Stimulated activated CD8-positive, alpha-beta memory T cell treated with anti-CD3 and anti-CD28 coated beads, Interleukin-12 subunit alpha, Interleukin-12 subunit beta, amount 100 ng/mL, for 4 hours (primary cell): ENCODE data around the gene NAA10.
A peak's percentile ranks its signal among the peaks of the same experiment; 100 is the strongest.
"Not testable (repeated sequence)": the region's sequence is repeated elsewhere in the genome, so short reads cannot be mapped to it uniquely, and the experiment has no call there.

Source experiments
- DNase-seq: peaks from one replicate; pipeline ENCODE4 v3.0.0-alpha.2; 2020; ENCODE audit warnings: low read depth

Gene NAA10

DNA sequence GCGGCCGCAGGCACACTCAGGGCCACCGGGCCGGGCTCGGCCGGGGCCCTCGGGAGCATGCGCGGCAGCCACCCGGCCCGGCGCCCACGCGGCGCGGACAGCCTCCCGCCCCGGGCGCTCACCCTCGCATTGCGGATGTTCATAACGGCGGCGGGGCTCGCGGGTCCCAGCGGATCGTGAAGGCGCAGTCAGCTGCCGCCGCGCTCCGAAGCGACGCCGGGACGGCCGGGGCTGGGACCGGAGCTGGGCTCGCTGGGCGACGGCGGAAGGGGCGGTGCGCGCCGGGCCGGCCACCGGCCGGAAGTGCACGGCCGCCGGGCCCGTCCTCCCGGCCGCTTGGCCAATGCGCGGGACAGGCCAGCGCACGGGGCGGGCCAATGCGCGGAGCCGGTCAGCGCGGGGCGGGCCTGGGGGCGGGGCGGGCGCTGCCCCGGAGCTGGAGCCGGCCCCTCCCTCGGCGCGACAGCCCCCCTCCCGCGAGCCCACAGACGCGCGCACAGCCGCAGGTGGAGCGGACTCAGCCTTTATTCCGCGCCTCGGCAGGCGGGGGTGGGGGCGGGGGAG lies at the start of gene NAA10:
NAA10 (minus strand) TSS at position 276 of the 564 bp plus-strand sequence; CDS start at position 143, 133 bp downstream.
- DNase-seq = peak; percentile 58

DNA sequence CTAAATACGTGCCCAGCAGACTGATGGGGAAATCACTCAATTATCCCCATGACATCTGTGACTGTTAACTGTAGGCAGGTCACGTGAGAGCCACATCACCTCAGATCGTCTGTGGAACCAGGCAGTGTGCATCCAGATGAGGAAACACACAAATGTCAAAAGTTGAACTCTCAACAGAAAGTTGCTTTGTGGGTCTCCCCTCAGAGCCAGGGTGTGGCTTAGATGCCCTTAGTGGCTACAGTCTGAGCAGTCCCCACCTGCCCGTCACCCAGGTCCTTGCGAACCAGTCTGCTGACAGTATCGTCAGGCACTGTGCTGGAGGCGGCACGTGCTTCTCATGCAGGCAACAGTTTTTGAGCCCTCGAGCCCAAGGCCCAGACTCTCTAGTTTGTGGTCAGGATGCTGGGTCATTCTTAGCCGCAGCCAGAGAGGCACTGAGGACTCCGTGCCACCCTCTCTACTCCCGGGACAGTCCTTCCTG lies 48.5 kb upstream of the NAA10 start:
- no peak for DNase-seq

DNA sequence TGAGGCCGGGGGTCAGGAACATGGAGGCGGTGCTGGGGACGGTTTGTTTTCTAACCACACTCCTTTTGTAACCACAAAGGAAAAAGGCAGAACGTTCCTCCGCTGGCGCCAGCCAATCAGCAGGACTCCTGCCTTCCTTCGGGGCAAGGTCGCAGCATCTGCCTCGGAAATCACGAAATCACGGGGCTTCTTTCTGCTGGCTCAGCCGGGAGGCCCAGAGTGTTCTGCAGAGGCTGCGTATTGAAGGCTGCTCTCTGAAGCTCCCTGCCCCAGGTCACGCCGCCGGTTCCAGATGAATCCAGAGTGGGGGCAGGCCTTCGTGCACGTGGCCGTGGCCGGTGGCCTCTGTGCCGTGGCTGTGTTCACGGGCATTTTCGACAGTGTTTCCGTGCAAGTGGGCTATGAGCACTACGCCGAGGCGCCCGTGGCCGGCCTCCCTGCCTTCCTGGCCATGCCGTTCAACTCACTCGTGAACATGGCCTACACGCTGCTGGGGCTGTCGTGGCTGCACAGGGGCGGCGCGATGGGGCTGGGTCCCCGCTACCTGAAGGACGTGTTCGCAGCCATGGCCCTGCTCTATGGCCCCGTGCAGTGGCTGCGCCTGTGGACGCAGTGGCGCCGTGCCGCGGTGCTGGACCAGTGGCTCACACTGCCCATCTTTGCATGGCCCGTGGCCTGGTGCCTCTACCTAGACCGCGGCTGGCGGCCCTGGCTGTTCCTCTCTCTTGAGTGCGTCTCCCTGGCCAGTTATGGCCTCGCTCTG lies 47.1 kb upstream of the NAA10 start:
- DNase-seq = no peak

DNA sequence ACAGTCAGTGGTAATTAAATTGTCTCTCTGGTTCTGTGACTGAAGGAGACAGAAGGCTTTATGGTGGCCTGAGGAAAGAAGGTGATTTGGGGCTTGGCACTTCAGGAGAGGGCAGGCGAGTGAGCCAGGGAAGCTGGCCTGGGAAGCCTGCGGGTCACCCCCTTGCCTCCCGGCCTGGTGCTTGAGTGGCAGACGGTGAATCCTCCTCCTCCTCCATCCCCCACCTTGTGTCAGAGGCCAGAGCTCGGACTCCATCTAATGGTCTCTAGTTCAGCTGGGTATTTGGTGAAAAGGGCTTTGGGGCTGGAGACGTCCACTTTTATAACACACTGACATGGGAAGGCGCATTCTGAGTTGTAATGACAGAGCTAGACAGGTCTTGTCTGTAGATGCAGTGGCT lies 46.4 kb upstream of the NAA10 start:
- no peak for DNase-seq

DNA sequence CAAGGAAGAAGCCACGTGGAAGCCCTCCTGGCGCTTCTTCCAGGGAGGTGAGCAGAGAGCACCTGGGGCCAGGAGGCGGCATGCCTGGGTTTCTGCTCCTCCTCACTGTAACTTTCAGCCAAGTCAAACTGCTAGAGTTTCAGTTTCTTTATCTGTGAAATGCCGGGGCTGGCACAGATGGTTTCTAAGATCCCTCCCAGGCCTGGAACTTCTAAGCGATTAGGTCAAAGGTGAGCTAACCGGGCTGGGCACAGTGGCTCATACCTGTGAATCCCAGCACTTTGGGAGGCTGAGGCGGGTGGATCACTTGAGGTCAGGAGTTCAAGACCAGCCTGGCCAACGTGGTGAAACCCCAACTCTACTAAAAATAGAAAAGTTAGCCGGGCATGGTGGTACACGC lies 45.6 kb upstream of the NAA10 start:
- DNase-seq = not testable (repeated sequence)

DNA sequence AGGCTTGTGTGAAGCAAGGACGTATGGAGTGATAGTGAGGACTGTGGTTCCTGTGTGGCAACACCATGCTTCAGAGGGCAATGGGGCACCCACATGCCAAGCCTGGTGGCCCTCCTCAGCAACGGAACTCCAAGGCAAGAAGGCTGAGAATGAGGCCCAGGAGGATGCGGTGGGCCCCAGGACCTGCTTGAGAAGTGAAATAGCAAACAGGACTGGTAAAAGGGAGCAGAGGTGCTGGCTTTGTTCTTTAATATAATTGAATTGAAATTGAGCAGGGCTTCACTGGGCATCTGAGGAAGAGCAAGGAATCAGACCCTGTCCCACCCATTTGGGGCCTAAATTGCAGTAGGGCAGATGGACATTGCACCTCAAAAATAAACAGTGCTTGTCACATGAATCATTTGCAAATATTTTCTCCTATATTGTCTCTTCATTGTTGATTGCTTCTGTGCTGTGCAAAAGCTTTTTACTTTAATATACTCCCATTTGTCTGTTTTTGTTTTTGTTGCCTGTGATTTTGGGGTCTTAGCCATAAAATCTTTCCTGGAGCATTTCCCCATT lies 40.0 kb upstream of the NAA10 start:
- no peak for DNase-seq

DNA sequence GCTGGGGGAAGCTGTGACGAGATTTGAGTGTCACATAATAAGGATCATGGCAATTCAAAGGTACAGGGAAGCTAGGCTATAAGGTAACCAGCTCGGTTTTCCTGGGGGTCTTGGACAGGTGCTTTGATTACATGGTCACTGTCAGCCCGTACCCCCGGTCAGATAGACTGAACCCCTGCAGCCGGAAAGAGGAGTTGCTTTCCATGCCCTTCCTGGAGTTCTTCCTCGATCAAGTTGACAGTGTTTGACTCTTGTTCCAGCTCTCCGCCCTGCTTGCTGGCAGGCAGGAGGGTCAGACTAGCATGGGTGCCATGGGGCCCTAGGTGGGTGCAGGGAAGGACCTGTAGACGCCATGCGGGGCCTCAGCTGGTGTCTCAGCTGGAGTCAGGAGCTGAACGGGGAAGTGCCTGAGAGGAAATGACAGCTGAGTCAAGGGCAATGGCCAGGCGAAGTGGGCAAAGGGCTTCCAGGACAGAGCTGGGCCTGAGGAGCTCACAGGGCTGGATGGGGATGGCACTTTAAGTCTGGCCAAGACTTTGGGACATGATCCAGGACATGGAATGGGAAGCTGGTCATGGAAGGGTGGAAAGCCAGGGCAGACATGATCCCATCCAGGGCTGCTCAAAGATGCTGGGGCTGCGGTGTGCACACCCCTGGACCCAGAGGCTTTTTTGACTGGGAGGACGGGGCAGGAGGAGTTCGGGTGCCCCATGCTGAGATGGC lies 39.3 kb upstream of the NAA10 start:
- no peak for DNase-seq

DNA sequence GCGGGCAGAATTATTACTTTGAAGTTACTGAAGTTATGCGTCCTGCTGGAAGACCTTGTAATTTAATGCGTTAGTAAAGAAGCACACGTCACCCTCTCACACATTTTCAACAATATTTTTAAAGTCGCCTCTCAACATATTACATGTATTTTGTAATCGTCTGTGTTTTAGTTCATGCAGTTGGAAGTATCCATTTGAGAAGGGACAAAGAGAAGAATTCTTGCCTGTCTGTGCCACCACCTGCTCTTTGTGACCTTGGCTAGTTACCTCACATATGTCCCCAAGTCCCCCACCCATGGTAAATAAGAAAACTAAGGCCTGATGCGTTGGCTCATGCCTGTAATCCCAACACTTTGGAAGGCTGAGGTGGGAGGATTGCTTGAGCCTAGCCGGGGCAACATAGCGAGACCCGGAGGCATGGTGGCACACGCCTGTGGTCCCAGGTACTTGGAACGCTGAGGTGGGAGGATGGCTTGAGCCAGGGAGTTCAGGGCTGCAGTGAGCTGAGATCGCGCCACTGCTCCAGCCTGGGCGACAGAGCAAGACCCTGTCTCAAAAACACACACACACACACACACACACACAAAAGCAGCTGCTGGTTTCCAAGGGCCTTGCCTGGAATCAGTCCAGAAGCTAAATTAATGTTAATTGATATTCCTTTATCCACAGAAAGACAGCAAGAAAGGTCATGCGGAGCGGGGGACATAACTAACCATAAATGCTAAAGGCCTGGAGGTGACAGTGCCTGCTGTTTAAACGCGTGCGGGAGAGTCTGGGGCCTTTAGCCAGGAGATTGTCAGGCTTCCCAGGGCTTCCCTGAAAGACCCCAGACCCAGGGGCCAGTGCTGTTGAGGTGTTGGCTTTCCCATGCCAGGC lies 38.5 kb upstream of the NAA10 start:
- DNase-seq = no peak

DNA sequence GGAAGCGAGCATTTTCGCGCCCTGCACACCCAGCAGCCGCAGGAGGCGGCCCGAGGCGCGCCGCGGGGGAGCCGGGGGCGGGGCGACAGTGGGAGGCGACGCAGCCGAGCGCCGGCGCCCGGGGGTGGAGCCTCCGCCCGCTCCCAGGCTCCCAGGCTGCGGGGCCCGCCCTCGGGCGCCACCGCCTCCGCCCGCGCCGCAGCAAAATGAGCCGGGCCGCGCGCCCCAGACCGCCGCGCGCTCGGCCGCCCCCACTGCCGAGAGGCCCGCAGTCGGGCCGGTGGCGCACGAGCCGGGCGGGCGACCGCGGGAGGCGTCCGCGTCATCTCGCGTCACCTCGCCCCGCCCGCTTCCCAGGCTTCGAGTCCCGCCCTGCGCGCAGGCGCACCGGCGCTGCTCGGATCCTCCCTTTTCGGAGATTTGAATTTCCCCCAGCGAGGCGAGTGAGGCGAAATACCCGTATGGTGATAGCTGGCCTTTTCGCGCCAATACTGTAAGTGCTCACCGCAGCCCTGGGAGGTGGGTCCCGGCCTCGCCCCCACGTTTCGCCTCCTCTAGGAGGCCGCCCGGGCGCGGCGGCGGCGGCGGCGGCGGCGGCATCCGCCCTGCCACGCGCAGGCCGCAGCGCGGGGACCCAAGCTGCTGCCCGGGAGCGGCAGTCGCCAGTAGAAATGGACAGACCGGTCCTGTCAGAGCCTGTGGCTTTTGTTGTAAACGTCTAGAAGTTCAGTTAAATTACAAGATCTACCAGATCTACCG lies 37.7 kb upstream of the NAA10 start, which contains the start of gene TMEM187:
TMEM187 (plus strand) TSS at position 387 of the 759 bp plus-strand sequence. CDS start 9,309 bp downstream, outside the sequence.
- peak; percentile 85 for DNase-seq

DNA sequence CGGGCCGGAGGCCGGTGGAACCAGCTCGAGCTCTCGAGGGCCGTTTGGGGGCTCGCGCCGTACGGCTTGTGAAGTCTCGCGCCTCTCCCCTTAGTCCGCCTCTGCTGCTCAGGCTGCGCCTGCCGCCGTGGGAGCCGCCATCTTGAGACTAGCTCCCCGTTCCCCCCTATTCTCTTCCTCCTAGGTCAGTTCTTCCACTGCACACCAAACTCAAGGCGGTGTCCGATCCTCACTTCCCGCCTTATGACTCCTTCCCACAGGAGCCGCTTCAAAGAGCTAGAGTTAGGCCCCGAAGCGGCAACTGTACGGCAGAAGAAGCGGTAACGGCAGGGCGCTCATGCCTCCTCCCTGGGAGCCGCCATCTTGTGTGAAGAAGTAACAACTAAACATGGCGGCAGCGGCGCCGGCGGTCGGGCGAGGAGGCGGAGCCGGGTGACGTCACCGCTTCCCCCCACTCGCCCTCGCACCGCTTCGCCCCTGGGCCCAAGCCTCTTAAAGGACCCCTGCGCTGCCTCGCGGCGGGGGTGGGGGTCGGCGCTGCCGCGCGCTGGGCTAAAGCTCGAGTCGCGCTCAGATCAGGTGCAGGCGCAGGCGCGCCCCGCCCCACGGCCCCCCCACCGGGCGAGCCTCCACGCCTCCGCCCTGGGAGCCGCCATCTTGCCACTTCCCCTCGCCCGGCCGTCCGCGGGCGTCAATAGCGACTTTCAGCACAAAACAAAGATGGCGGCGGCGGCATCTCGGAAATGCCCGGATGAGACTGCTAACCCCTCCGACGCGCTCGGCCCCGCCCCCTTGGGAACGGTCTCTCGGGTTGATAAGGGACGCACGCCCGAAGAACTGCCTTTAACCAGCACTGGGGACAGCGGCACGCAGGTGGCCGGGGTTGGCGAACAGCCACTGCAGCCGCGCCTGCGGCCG lies 36.9 kb upstream of the NAA10 start, which contains the start of gene HCFC1:
HCFC1 (minus strand) TSS at position 369 of the 918 bp plus-strand sequence. CDS start 978 bp downstream, outside the sequence.
- DNase-seq = peak; percentile 89

DNA sequence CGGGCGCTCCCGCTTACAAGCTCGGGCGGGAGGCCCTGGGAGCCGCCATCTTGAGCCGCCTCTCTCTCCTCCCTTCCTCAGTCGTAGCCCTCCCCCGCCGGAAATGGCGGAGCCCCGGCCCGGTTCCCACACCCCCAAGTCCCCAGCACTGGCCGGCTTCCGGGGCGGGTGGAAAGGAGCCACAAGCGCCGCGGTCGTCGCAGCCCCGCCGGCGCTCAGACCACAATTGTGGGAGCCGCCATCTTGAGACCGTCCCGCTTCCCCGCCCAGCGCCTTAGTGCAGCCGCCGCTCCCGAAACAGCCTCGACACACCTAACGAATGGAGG lies 36.2 kb upstream of the NAA10 start:
- DNase-seq = peak; percentile 87

DNA sequence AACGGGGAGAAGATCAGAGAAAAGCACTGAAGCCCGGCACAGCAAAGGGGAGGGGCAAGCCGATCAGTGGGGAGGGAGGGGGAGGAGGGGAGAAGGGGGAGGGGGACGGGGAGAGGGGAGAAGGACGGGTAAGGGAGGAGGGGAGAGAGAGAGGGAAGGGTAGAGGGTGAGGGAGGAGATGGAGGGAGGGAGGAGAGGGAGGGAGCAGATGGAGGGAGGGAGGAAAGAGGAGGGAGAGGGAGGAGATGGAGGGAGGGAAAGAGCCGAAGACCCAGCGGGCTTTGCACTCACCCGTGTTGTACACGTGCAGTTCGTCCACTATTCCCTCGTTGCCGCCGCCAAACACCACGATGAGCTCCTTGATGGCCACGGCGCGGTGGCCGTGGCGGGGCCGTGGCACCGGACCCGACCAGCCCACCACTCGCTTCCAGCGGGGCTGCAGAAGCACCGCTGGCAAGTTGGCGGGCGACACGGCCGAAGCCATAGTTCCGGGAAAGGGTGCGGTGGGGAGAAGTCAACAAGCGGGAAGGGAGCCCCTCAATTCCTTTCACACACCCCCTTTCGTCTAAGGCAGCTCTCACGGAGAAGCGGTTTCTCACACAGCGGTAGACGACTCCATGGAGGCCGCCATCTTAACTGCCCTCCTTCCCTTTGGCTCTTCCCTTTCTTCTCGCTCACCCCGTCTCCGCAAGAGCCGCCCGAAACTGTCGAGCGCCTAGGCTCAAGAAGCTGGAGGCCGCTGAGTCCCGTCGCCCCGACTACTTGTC lies 35.7 kb upstream of the NAA10 start:
- DNase-seq = no peak

DNA sequence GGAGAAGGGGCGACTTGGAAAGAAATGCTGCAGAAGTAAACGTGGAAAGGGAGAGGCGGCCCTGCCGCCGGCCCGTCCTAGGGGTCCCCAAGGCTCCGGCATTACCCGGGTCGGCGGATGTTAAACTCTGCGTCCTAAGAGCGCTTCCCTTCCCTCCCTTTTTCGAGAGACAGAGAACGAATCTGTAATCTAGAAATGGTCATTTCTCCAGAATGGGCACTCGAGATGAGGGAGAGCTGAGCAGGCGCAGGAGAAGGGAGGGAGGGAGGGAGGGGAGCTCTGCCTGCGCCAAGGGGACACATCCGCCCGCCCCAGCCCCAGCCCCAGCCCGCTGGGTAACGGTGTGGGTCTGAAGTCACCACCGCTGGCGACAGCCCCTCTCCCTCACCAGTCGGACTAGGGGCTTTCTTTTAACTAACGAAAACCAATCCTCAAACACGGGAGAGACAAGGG lies 35.1 kb upstream of the NAA10 start:
- DNase-seq = no peak

DNA sequence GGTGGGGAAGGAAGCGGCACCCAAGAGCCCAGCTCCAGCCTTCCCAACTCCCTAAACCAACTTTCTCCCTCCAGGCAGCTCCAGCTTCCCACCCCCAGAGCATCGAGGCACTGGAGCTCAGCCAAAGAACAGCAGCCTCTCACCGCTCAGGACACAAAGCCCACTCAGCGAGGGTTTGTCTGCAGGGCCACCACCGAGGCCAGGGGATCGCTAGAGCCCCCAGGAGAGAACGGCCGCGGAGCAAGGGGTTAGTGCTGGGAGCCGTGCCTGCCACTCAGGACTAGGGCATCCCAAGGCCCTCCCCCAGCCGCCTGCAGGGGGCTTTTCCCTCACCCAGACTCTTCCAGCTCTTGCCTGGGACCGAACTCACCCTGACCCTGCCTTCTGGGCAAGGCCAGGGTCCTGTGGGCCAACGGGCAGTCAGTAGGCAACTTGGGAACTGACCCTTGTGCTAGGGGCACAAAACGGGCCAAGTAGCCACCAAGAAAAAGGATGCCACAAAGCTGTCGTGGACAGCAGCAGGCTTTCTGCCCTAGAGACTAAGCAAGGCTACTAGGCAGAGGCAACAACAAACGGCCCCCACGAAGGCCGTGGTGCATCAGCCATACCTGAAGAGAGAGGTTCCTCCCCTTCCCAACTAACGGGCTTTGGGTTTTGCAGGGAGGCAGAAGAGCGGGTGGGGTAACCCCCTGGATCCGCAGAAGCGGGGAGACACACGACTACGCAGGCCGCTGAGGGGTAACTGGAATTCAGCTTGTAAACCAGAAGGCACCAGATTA lies 34.5 kb upstream of the NAA10 start:
- DNase-seq = no peak

DNA sequence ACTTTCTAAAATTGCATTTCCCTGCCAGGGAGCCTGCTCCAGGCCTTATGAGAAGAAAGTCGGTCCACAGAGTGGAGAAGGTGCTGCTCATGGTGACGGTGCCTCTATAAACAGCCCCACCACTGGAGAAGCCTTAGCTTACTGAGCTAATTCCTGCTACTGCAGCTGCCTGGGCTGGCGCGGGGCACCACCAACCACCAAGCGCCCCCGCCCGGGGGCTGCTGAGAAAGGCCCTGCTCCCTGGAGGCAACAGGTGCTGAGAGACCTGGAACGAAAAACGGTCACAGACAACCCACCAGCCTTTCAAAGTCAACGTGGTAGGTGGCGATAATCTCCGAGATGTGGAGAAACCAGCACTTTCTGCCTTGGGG lies 33.9 kb upstream of the NAA10 start:
- no peak for DNase-seq

DNA sequence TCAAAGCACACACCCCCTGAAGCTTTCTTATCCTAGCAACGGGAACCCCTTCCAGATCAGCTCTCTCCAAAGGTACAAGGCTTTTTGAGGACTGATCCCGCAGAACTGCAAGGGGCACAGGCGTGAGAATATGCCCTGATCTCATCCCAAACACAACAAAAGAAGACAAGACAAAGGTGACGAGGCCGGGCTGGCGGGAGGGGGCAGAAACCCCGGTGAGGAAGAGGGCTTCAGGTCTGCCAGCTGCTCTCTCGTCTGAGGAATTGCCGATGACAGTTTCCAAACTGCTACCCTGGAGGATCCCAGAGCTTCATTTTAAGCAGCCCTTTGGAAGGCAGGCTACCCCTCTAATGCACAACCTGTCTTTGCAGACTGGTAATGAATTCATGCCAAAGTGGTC lies 33.4 kb upstream of the NAA10 start:
- no peak for DNase-seq

DNA sequence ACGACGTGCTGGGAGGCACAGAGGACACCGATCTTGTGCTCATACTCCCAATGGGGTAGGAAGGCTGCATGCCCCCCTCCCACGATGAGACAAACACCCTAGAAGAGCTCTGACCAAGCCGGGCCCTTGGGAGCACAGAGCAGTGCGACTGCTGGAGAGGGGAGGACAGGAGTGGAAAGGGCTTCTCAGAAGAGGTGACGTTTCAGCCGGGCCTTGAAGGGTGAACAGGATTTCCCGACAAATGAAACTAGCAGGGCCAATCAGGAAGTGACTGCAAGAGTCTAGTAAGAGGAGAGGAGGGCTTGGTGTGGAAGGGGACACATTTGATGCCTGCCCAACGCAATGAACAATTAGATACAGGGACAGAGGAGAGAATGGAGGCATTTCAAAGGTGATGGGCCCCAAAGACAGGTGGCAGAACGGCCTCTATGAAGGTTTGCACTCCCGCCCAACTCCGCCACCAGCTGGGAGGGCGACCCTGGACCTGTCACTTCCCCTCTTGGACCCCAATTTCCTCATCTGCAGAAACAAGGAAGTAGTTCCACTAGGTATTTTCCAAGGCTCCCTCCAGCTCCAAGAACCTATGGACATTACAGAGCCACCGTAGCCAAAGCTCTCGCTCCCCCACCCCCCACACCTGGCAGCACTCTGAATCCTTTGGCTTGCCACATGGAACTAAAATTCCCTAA lies 32.8 kb upstream of the NAA10 start:
- no peak for DNase-seq
